IMR-90 (cell line): ENCODE results near the gene ASB17. TPM values are rescaled to one million over a fixed set of nuclear protein-coding genes. Genes with fewer than 3 reads are reported as not detected.

Source experiments
- ATAC-seq: fragments of 200-7000 bp; cut with Tn5 transposase; 2 replicates; pipeline ENCODE4 v1.9.1; 2020; ENCODE audit warnings: low read depth, mild to moderate bottlenecking, moderate library complexity
- BruUV-seq: library from RNA; stranded (reverse); fragments of 400-500 nt; replicated peaks from 2 replicates; lab custom pipeline; 2021; lab: Mats Ljungman, UMichigan
- CTCF ChIA-PET: fragments of 300-600 bp; formaldehyde crosslinking; extraction: SDS; loops from one replicate; lab custom pipeline; 2021; ENCODE audit warnings: antibody characterized with exemption; lab: Yijun Ruan, JAX
- POLR2A ChIA-PET: fragments of 300-600 bp; sonication (Branson Sonifier 250); formaldehyde crosslinking; loops from one replicate; lab custom pipeline; 2022; ENCODE audit warnings: antibody characterized with exemption; ENCODE audit not compliant: unreplicated experiment; lab: Charles Lee
- DNase-seq: peaks from one replicate; pipeline ENCODE4 v3.0.0; 2013
- H2AFZ ChIP-seq: replicated peaks from 2 replicates; pipeline ENCODE3; 2013; ENCODE audit warnings: low read length, mild to moderate bottlenecking; ENCODE audit not compliant: poor library complexity
- H2AK5ac ChIP-seq: 2 replicates; pipeline ENCODE4 v1.6.1; 2013; ENCODE audit warnings: low read depth, low read length, inconsistent platforms
- H2AK9ac ChIP-seq: replicated peaks from 2 replicates; pipeline ENCODE3; 2013; ENCODE audit warnings: mild to moderate bottlenecking, low read depth, low read length, moderate library complexity; ENCODE audit not compliant: poor library complexity
- H2BK120ac ChIP-seq: 2 replicates; pipeline ENCODE4 v1.6.1; 2013; ENCODE audit warnings: low read depth, low read length, inconsistent platforms
- H2BK15ac ChIP-seq: 3 replicates; pipeline ENCODE4 v1.6.1; 2013; ENCODE audit warnings: low read depth, low read length, inconsistent platforms
- H2BK20ac ChIP-seq: 2 replicates; pipeline ENCODE4 v1.6.1; 2013; ENCODE audit warnings: low read depth, mild to moderate bottlenecking, inconsistent platforms, low read length, moderate library complexity
- H2BK5ac ChIP-seq: 2 replicates; pipeline ENCODE4 v1.6.1; 2013; ENCODE audit warnings: mild to moderate bottlenecking, low read depth, low read length, inconsistent platforms; ENCODE audit not compliant: poor library complexity, severe bottlenecking
- H3K14ac ChIP-seq: replicated peaks from 2 replicates; pipeline ENCODE4 v1.6.1; 2013; ENCODE audit warnings: low read depth, low read length, inconsistent platforms
- H3K18ac ChIP-seq: 2 replicates; pipeline ENCODE4 v1.6.1; 2013; ENCODE audit warnings: low read depth, low read length, control low read depth
- H3K23ac ChIP-seq: 2 replicates; pipeline ENCODE4 v1.6.1; 2013; ENCODE audit warnings: low read depth, low read length, inconsistent platforms
- H3K27ac ChIP-seq: 2 replicates; pipeline ENCODE4 v1.5.1; 2013; ENCODE audit warnings: mild to moderate bottlenecking, control low read depth, low read length; ENCODE audit not compliant: insufficient read depth
- H3K27me3 ChIP-seq: 2 replicates; pipeline ENCODE4 v1.6.1; 2013; ENCODE audit warnings: low read length; ENCODE audit not compliant: control insufficient read depth, insufficient read depth
- H3K36me3 ChIP-seq: 2 replicates; pipeline ENCODE4 v1.6.1; 2013; ENCODE audit warnings: low read length, mixed read lengths; ENCODE audit not compliant: control insufficient read depth, insufficient read depth
- H3K4ac ChIP-seq: 2 replicates; pipeline ENCODE4 v1.6.1; 2013; ENCODE audit warnings: low read depth, low read length, inconsistent platforms
- H3K4me1 ChIP-seq: 2 replicates; pipeline ENCODE4 v1.6.1; 2013; ENCODE audit warnings: low read length, mixed read lengths; ENCODE audit not compliant: control insufficient read depth, insufficient read depth
- H3K4me2 ChIP-seq: 2 replicates; pipeline ENCODE4 v1.6.1; 2013; ENCODE audit warnings: low read depth, mild to moderate bottlenecking, control low read depth, low read length, moderate library complexity
- H3K4me3 ChIP-seq: 2 replicates; pipeline ENCODE4 v1.5.1; 2013; ENCODE audit warnings: low read depth, mild to moderate bottlenecking, control low read depth, low read length, moderate library complexity; ENCODE audit not compliant: insufficient read depth
- H3K56ac ChIP-seq: 2 replicates; pipeline ENCODE4 v1.6.1; 2013; ENCODE audit warnings: low read length, inconsistent platforms; ENCODE audit not compliant: insufficient read depth; ENCODE audit errors: extremely low read depth
- H3K79me1 ChIP-seq, 2 experiments: 2 replicates each; pipeline ENCODE4 v1.6.1; 2013; ENCODE audit warnings: low read length in 2 of 2, inconsistent platforms in 1 of 2, low read depth in 1 of 2
- H3K9ac ChIP-seq: 2 replicates; pipeline ENCODE4 v1.6.1; 2013; ENCODE audit warnings: low read depth, low read length, control low read depth
- H3K9me1 ChIP-seq: 2 replicates; pipeline ENCODE4 v1.6.1; 2013; ENCODE audit warnings: low read length, inconsistent platforms; ENCODE audit not compliant: insufficient read depth
- H3K9me3 ChIP-seq: 2 replicates; pipeline ENCODE4 v1.6.1; 2013; ENCODE audit warnings: low read length; ENCODE audit not compliant: control insufficient read depth, insufficient read depth
- H4K20me1 ChIP-seq: 2 replicates; pipeline ENCODE4 v1.6.1; 2013; ENCODE audit warnings: low read length, inconsistent platforms; ENCODE audit not compliant: insufficient read depth
- H4K5ac ChIP-seq: 2 replicates; pipeline ENCODE4 v1.6.1; 2013; ENCODE audit warnings: mild to moderate bottlenecking, low read depth, low read length, control low read depth
- H4K8ac ChIP-seq, 2 experiments: 2 replicates each; pipeline ENCODE4 v1.6.1; 2013; ENCODE audit warnings: low read depth in 2 of 2, low read length in 2 of 2, control low read depth in 1 of 2, inconsistent platforms in 1 of 2
- H4K91ac ChIP-seq: 2 replicates; pipeline ENCODE4 v1.6.1; 2013; ENCODE audit warnings: low read depth, low read length, inconsistent platforms; ENCODE audit not compliant: insufficient read depth
- MXI1 ChIP-seq: IDR thresholded peaks from 2 replicates; pipeline ENCODE4 v1.6.1; 2012; ENCODE audit warnings: low read depth, mild to moderate bottlenecking, low read length, moderate library complexity, borderline replicate concordance
- WGBS, 2 experiments: methylation state at CpG; one replicate each; pipeline versions ENCODE4 v1.1.5 to v1.1.7; 2013; ENCODE audit warnings: missing lambda C conversion rate in 2 of 2; ENCODE audit not compliant: insufficient read length in 1 of 2; ENCODE audit errors: extremely low coverage in 2 of 2; 5-methylcytosine and 5-hydroxymethylcytosine counted together
- dilution Hi-C: fragments of 300-500 bp; cut with HindIII; formaldehyde crosslinking; loops from one replicate; pipeline ENCODE4 v1.14.3; 2018; ENCODE audit warnings: low sequenced_read_pairs; ENCODE audit not compliant: unreplicated experiment
- in situ Hi-C: fragments of 300-500 bp; cut with MboI; formaldehyde crosslinking; loops from 3 replicates; pipeline ENCODE4 v1.14.3; 2019; ENCODE audit warnings: low sequenced_read_pairs, inconsistent platforms, mixed read lengths
- intact Hi-C: fragments of 100-400 bp; cut with micrococcal nuclease; formaldehyde crosslinking; loops from 2 replicates; pipeline ENCODE4 v1.10.0; 2022
- polyA plus RNA-seq, 3 experiments: library from polyadenylated mRNA; depleted of rRNA; stranded (reverse); fragments of >200 nt; gene quantifications; 2 replicates each; pipeline ENCODE4 v1.2.3, GENCODE V29; 2012; ENCODE audit warnings: low replicate concordance in 1 of 3
- total RNA-seq: library from RNA; depleted of rRNA; stranded (reverse); fragments of >200 nt; gene quantifications from 2 replicates; pipeline ENCODE4 v1.2.3, GENCODE V29; 2012
- TF ChIP-seq, protein P1 (sequence below): fragments of 150-350 bp; IDR thresholded peaks from 2 replicates; pipeline ENCODE4 v1.6.1; 2016; ENCODE audit warnings: low read depth, mild to moderate bottlenecking, low read length, moderate library complexity, borderline replicate concordance

The ASB17 gene
- total and polyA plus RNA-seq, 2 of the 4 experiments (the other 2 are of a cell fraction), result not detected

DNA sequence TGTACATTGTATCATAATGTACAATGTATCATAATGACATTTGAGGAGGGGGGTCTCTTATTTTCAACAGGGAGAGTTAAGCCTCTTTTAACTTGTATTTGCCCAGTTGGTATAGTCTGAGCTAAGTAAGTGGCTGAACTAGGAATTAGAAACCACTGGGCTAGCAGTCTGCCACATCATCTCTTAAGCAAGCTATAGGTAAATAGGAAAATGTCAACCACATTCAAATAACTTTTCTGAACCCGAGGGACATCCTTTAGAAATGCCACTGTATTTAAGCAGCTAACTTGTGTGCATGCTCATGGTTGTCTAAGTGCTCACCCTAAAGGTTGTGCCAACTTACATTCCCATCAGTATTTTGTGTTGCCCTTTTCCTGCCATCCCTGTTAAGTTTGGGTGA, 35.5 kb upstream of the ASB17 start:
- no peak overlapping the region for H3K14ac ChIP-seq
- no peak overlapping the region for H2BK120ac ChIP-seq
- H3K9ac ChIP-seq, result no peak overlapping the region
- no peak overlapping the region for H4K5ac ChIP-seq
- H3K79me1 ChIP-seq, result no peaks in the 10 kb centered on the region
- CTCF ChIA-PET, result no interaction called here
- no peak for TF ChIP-seq MXI1
- TF ChIP-seq, protein P1, sequence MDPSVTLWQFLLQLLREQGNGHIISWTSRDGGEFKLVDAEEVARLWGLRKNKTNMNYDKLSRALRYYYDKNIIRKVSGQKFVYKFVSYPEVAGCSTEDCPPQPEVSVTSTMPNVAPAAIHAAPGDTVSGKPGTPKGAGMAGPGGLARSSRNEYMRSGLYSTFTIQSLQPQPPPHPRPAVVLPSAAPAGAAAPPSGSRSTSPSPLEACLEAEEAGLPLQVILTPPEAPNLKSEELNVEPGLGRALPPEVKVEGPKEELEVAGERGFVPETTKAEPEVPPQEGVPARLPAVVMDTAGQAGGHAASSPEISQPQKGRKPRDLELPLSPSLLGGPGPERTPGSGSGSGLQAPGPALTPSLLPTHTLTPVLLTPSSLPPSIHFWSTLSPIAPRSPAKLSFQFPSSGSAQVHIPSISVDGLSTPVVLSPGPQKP, result no peak
- intact Hi-C loops, result no loop called here
- no peak overlapping the region for H2AK9ac ChIP-seq
- no CpG with 5 or more reads among the region's 1 CpG for WGBS, 2 experiments
- H4K91ac ChIP-seq, result no peak overlapping the region
- H2AK5ac ChIP-seq, result no peak overlapping the region
- in situ Hi-C loops, result no loop called here
- ATAC-seq (no peak), DNase-seq (no peak)
- dilution Hi-C loops, result no loop called here
- H3K27ac ChIP-seq, result no peak overlapping the region
- 0 out of 2 replicates have a peak, but pooled peaks cover 2% of the 10 kb centered on the region for H3K4me1 ChIP-seq
- H3K4ac ChIP-seq, result no peak overlapping the region
- H3K4me3 ChIP-seq, result no peak overlapping the region
- H3K9me3 ChIP-seq, result no peaks in the 10 kb centered on the region
- no peak overlapping the region for H2BK15ac ChIP-seq
- POLR2A ChIA-PET, result no interaction called here
- no peak overlapping the region for H3K23ac ChIP-seq
- H3K4me2 ChIP-seq, result no peak overlapping the region
- H2BK20ac ChIP-seq, result no peak overlapping the region
- H2BK5ac ChIP-seq, result no peak overlapping the region
- no peaks in the 10 kb centered on the region; the same call in 1 of the 2 replicates for H3K9me1 ChIP-seq
- H4K8ac ChIP-seq, result no peak overlapping the region
- no peak overlapping the region for H3K18ac ChIP-seq
- H2AFZ ChIP-seq, result no peak overlapping the region
- H3K27me3 ChIP-seq, result no peaks in the 10 kb centered on the region
- no peak overlapping the region for H3K56ac ChIP-seq
- BruUV-seq, result no TSS peak
- H3K36me3 ChIP-seq, result no peaks in the 10 kb centered on the region
- H4K20me1 ChIP-seq, result no peaks in the 10 kb centered on the region
